Effector memory CD4-positive, alpha-beta T cell (primary cell): ENCODE results near the gene PLXDC2.

Source experiments
- DNase-seq, 3 donors: peaks; one replicate each; pipeline ENCODE4 v3.0.0-alpha.2; 2020
- H3K27ac ChIP-seq: 2 replicates; pipeline ENCODE4 v1.7.0; 2013; ENCODE audit warnings: mild to moderate bottlenecking, low read length, moderate library complexity; ENCODE audit not compliant: insufficient read depth, poor library complexity, severe bottlenecking
- H3K27me3 ChIP-seq: replicated peaks from 2 replicates; pipeline ENCODE4 v1.7.0; 2013; ENCODE audit warnings: mild to moderate bottlenecking, low read length; ENCODE audit not compliant: insufficient read depth, control insufficient read depth, poor library complexity, severe bottlenecking
- H3K36me3 ChIP-seq: 2 replicates; pipeline ENCODE4 v1.7.0; 2013; ENCODE audit warnings: mild to moderate bottlenecking, low read length, moderate library complexity; ENCODE audit not compliant: control insufficient read depth, insufficient read depth
- H3K4me1 ChIP-seq: 2 replicates; pipeline ENCODE4 v1.7.0; 2013; ENCODE audit warnings: low read length, mild to moderate bottlenecking; ENCODE audit not compliant: control insufficient read depth, insufficient read depth, poor library complexity, severe bottlenecking
- H3K4me3 ChIP-seq: 2 replicates; pipeline ENCODE4 v1.7.0; 2013; ENCODE audit warnings: low read length, low read depth, mild to moderate bottlenecking; ENCODE audit not compliant: insufficient read depth, poor library complexity, severe bottlenecking
- H3K9me3 ChIP-seq: 2 replicates; pipeline ENCODE4 v1.7.0; 2013; ENCODE audit warnings: mild to moderate bottlenecking, low read length, moderate library complexity; ENCODE audit not compliant: control insufficient read depth

Gene PLXDC2

GRCh38 chr10:19970256-19970655 is 154.0 kb downstream of the PLXDC2 start:
- H3K4me1 ChIP-seq, result no peaks in the 10 kb centered on the region
- no peaks in the 10 kb centered on the region for H3K27me3 ChIP-seq
- H3K27ac ChIP-seq, result no peak overlapping the region
- DNase-seq, result no peak
- H3K4me3 ChIP-seq, result no peak overlapping the region
- no peaks in the 10 kb centered on the region for H3K9me3 ChIP-seq
- H3K36me3 ChIP-seq, result no peaks in the 10 kb centered on the region

DNA sequence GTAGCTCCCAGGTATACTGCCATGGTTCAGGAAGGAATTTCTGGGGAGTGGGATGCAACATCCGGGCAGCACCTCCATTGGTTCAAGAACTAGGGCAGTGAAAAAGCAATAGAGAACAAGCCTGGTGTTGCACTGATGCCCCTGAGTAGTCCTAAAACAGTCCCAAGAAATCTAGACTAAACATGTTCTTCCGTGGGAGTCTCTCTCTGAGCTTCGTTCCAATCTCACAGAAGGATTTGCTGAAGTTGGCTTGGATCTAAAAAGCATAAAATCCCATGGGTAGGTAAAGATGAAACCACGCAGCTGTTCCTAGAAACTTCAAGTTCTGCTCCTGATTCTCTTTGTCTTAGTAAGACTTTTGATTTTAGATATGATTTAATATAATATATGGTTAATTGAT is 154.5 kb downstream of the PLXDC2 start:
- Histone ChIP-seq H3K27ac (no peak overlapping the region), H3K36me3 (no peaks in the 10 kb centered on the region)
- DNase-seq, result no peak

DNA sequence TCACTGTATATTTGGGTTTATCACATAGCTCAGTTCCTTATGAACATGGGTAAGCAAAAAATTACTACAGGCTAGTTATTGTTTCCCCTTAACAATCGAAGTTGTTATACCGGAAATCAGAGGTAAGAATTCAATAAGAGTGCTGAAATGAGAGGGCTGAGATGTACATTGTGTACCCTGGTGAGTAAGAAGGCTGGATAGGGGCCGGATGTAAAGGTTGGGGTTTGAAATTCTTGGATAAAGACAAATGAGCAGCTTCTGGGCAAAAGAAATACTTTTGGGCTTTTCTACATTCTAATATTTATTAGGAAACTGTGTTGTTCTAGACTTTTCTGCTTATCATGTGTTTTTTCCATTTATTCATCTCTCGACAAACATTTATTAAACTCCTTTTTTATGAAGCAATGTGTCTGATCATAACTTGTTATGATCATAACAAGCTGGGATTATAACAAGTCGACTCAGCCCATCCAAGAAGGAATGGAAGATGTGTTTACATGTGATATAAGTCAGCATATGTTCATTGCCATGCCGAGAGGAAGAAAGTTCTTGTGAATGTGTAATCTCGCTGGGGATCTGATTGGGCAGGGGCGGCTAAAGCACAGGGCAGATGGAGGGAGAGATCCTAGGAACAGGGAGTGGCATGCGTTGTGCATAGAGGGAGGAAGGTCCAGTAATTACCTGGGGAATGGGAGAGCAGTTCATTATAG is 155.3 kb downstream of the PLXDC2 start:
- H3K36me3 ChIP-seq, result no peaks in the 10 kb centered on the region
- no peak overlapping the region for H3K4me3 ChIP-seq
- DNase-seq, result no peak
- H3K9me3 ChIP-seq, result no peaks in the 10 kb centered on the region
- H3K4me1 ChIP-seq, result no peaks in the 10 kb centered on the region
- H3K27me3 ChIP-seq, result no peaks in the 10 kb centered on the region
- H3K27ac ChIP-seq, result no peak overlapping the region

More for the DNA sequence above, 154.5 kb downstream of the PLXDC2 start:
- Histone ChIP-seq H3K4me3 (no peak overlapping the region), H3K9me3 (no peaks in the 10 kb centered on the region), H3K4me1 (no peaks in the 10 kb centered on the region), H3K27me3 (no peaks in the 10 kb centered on the region)

GRCh38 chr10:19974138-19974537 is 157.9 kb downstream of the PLXDC2 start:
- no peak overlapping the region for H3K4me3 ChIP-seq
- DNase-seq, result no peak
- no peaks in the 10 kb centered on the region for H3K4me1 ChIP-seq
- no peak overlapping the region for H3K27ac ChIP-seq
- no peaks in the 10 kb centered on the region for H3K27me3 ChIP-seq
- no peaks in the 10 kb centered on the region for H3K36me3 ChIP-seq
- no peaks in the 10 kb centered on the region for H3K9me3 ChIP-seq

GRCh38 chr10:19974554-19974953 is 158.3 kb downstream of the PLXDC2 start:
- no peak overlapping the region for H3K4me3 ChIP-seq
- DNase-seq, result no peak
- H3K27ac ChIP-seq, result no peak overlapping the region
- no peaks in the 10 kb centered on the region for H3K9me3 ChIP-seq
- no peaks in the 10 kb centered on the region for H3K27me3 ChIP-seq
- no peaks in the 10 kb centered on the region for H3K36me3 ChIP-seq
- no peaks in the 10 kb centered on the region for H3K4me1 ChIP-seq

DNA sequence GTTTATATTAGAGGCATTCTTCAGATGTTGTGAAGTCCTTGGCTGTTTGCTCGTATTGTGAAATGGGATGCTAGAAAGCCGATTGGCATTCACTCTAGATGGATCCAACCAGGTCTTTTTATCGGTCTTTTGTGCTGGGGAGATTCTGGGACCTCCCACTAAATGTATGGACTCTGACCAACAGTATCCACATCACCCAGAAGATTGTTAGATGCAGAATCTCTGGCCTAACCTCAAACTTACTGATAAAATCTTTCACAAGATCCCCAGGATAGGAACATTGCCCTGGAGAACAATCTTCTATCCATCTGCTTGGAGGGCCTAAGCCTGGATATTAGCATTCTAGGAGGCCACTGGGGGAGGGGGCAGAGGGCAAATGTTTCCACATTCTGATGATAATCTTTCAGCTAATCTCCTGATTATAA is 160.9 kb downstream of the PLXDC2 start:
- H3K27ac ChIP-seq, result no peak overlapping the region
- H3K4me3 ChIP-seq, result no peak overlapping the region
- no peak for DNase-seq
- no peaks in the 10 kb centered on the region for H3K9me3 ChIP-seq
- H3K27me3 ChIP-seq, result no peaks in the 10 kb centered on the region
- no peaks in the 10 kb centered on the region for H3K4me1 ChIP-seq
- no peaks in the 10 kb centered on the region for H3K36me3 ChIP-seq

GRCh38 chr10:19979628-19980027 is 163.4 kb downstream of the PLXDC2 start:
- Histone ChIP-seq H3K4me3 (no peak overlapping the region), H3K27ac (no peak overlapping the region), H3K27me3 (no peaks in the 10 kb centered on the region), H3K4me1 (no peaks in the 10 kb centered on the region), H3K9me3 (no peaks in the 10 kb centered on the region), H3K36me3 (no peaks in the 10 kb centered on the region)
- no peak for DNase-seq

DNA sequence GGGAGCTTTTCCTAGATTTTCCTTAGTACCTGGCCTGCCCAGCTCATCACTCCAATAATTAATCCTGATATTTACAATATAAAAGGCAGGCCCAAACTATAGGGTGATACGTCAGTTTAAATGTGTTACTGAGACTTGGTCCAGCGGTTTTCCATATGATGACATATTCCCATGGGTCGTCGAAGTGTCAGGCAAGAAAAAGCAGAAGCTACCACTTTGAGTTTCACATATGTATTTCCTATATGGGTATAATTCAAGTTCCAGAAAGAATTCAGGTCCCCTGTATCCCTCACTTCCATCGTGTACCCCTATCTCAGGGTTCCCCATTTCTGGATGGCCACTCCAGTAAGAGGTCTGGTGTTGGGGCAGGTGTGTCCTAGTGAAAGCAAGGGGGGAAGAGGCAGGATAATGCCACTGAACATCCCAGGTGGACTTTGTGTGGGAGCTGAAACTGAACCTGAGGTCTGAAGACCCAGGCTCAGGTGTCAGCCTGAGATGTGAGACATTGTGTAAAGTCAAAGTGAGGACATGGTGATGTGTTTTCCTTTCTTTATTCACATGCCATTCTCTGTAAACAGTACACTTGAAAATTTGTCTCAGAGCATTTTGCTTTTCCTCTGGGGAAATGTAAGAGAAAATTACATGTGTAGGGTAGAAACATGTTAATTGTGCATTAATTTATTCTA is 167.8 kb downstream of the PLXDC2 start:
- DNase-seq, result no peak
- Histone ChIP-seq H3K4me3 (no peak overlapping the region), H3K36me3 (no peaks in the 10 kb centered on the region), H3K27ac (no peak overlapping the region), H3K9me3 (no peaks in the 10 kb centered on the region), H3K27me3 (no peaks in the 10 kb centered on the region), H3K4me1 (no peaks in the 10 kb centered on the region)

DNA sequence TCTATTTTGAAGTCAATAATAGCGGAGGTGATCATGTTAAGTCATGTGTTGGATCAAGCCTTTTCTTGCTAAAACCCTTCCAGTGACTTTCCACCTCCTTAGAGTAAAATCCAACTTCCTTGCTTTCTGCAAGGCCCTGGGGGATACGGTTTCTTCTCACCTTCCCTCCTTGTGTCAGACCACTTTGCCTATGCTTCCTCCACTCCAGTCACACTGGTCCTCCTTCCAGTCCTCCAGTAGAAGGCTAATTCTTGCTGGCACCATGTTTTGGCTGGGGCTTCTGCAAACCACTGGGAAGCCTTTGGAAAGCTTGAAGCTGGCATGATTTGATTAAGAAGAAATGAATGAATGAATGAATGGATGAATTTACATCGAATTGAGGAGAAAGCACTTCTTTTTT is 169.5 kb downstream of the PLXDC2 start:
- Histone ChIP-seq H3K4me3 (no peak overlapping the region), H3K27ac (no peak overlapping the region), H3K4me1 (no peaks in the 10 kb centered on the region), H3K36me3 (no peaks in the 10 kb centered on the region), H3K9me3 (no peaks in the 10 kb centered on the region), H3K27me3 (no peaks in the 10 kb centered on the region)
- DNase-seq, result no peak

- Histone ChIP-seq H3K27me3 (no peaks in the 10 kb centered on the region), H3K4me3 (no peak overlapping the region), H3K36me3 (no peaks in the 10 kb centered on the region), H3K9me3 (no peaks in the 10 kb centered on the region), H3K4me1 (no peaks in the 10 kb centered on the region), H3K27ac (no peak overlapping the region)
- DNase-seq, result no peak
Observed at GRCh38 chr10:19986591-19986990, 170.4 kb downstream of the PLXDC2 start.
